GM23338 (cell line): ENCODE data around the gene ATP23. TPM values are rescaled to one million over a fixed set of nuclear protein-coding genes. Genes with fewer than 3 reads are reported as not detected.

Source experiments
- ATAC-seq: fragments of 200-7000 bp; cut with Tn5 transposase; 3 replicates; pipeline ENCODE4 v1.9.1; 2020
- DNase-seq: peaks from one replicate; pipeline ENCODE4 v3.0.0-alpha.2; 2015; ENCODE audit warnings: low spot score
- H2AFZ ChIP-seq: fragments of 200-600 bp; sonication (generic); 2 replicates; pipeline ENCODE4 v1.8.0; 2016; ENCODE audit warnings: antibody characterized with exemption, mild to moderate bottlenecking, moderate library complexity
- H3F3A ChIP-seq: fragments of 200-600 bp; sonication (generic); replicated peaks from 2 replicates; pipeline ENCODE4 v1.8.0; 2017; ENCODE audit warnings: antibody characterized with exemption, mixed run types, low read depth
- H3K27ac ChIP-seq: fragments of 200-600 bp; sonication (generic); 2 replicates; pipeline ENCODE4 v1.6.1; 2016; ENCODE audit warnings: low read depth
- H3K27me3 ChIP-seq: fragments of 200-600 bp; sonication (generic); 2 replicates; pipeline ENCODE4 v1.8.0; 2016; ENCODE audit warnings: mild to moderate bottlenecking, mixed run types, moderate library complexity; ENCODE audit not compliant: insufficient read depth
- H3K36me3 ChIP-seq: fragments of 200-600 bp; sonication (generic); 2 replicates; pipeline ENCODE4 v1.8.0; 2016; ENCODE audit warnings: mild to moderate bottlenecking; ENCODE audit not compliant: insufficient read depth
- H3K4me1 ChIP-seq: fragments of 200-600 bp; sonication (generic); 2 replicates; pipeline ENCODE4 v1.8.0; 2016; ENCODE audit warnings: mild to moderate bottlenecking, moderate library complexity; ENCODE audit not compliant: insufficient read depth
- H3K4me2 ChIP-seq: fragments of 200-600 bp; sonication (generic); 2 replicates; pipeline ENCODE4 v1.7.1; 2017; ENCODE audit warnings: mixed run types
- H3K4me3 ChIP-seq: fragments of 200-600 bp; sonication (generic); 2 replicates; pipeline ENCODE4 v1.6.1; 2016; ENCODE audit warnings: mixed run types
- H3K79me2 ChIP-seq: fragments of 200-600 bp; sonication (generic); replicated peaks from 2 replicates; pipeline ENCODE4 v1.8.0; 2017; ENCODE audit warnings: mild to moderate bottlenecking; ENCODE audit not compliant: insufficient read depth
- H3K9me2 ChIP-seq: fragments of 200-600 bp; sonication (generic); 2 replicates; pipeline ENCODE4 v1.8.0; 2017; ENCODE audit not compliant: insufficient read depth
- H4K20me1 ChIP-seq: fragments of 200-600 bp; sonication (generic); replicated peaks from 2 replicates; pipeline ENCODE4 v1.8.0; 2017; ENCODE audit warnings: mild to moderate bottlenecking; ENCODE audit not compliant: insufficient read depth
- H3K27ac Mint-ChIP-seq: 2 replicates; pipeline ENCODE4 v1.8.0; 2020; ENCODE audit warnings: inconsistent platforms, mild to moderate bottlenecking, moderate library complexity, mixed read lengths
- H3K27me3 Mint-ChIP-seq: 3 replicates; pipeline ENCODE4 v1.8.0; 2022; ENCODE audit warnings: low read depth, mild to moderate bottlenecking, moderate library complexity, mixed read lengths, inconsistent platforms; ENCODE audit not compliant: insufficient read depth, poor library complexity
- H3K36me3 Mint-ChIP-seq: 3 replicates; pipeline ENCODE4 v1.8.0; 2021; ENCODE audit warnings: low read depth, mild to moderate bottlenecking, inconsistent platforms, moderate library complexity, mixed read lengths
- H3K4me1 Mint-ChIP-seq: 3 replicates; pipeline ENCODE4 v1.8.0; 2020; ENCODE audit warnings: mild to moderate bottlenecking, inconsistent platforms, mixed read lengths
- H3K4me3 Mint-ChIP-seq: 3 replicates; pipeline ENCODE4 v1.8.0; 2021; ENCODE audit warnings: moderate library complexity, mild to moderate bottlenecking, inconsistent platforms, mixed read lengths
- H3K9me3 Mint-ChIP-seq: 3 replicates; pipeline ENCODE4 v1.8.0; 2020; ENCODE audit warnings: moderate library complexity, mild to moderate bottlenecking, inconsistent platforms, mixed read lengths
- CREB1 ChIP-seq: fragments of 250-450 bp; sonication (Bioruptor Pico); IDR thresholded peaks from 2 replicates; pipeline ENCODE4 v1.5.0; 2020; ENCODE audit warnings: low read depth, mild to moderate bottlenecking, moderate library complexity
- EZH2 ChIP-seq: fragments of 200-600 bp; sonication (generic); IDR thresholded peaks from one replicate; pipeline ENCODE4 v1.8.0; 2017; ENCODE audit warnings: antibody characterized with exemption, mild to moderate bottlenecking, low read depth; ENCODE audit not compliant: unreplicated experiment
- EZH2phosphoT487 ChIP-seq: fragments of 200-600 bp; sonication (generic); IDR thresholded peaks from one replicate; pipeline ENCODE4 v1.8.1; 2018; ENCODE audit warnings: antibody characterized with exemption; ENCODE audit not compliant: unreplicated experiment
- JUNB ChIP-seq: IDR thresholded peaks from one replicate; pipeline ENCODE4 v1.6.1; 2016; ENCODE audit warnings: antibody characterized with exemption; ENCODE audit not compliant: unreplicated experiment
- NANOG ChIP-seq: IDR thresholded peaks from 2 replicates; pipeline ENCODE4 v1.6.1; 2016; ENCODE audit warnings: antibody characterized with exemption, borderline replicate concordance
- POLR2AphosphoS5 ChIP-seq: IDR thresholded peaks from 2 replicates; pipeline ENCODE4 v1.6.1; 2016; ENCODE audit warnings: antibody characterized with exemption, low read depth
- STAT1 ChIP-seq: IDR thresholded peaks from one replicate; pipeline ENCODE4 v1.6.1; 2016; ENCODE audit warnings: antibody characterized with exemption; ENCODE audit not compliant: unreplicated experiment
- ZNF331 ChIP-seq: fragments of 250-450 bp; sonication (Bioruptor Pico); IDR thresholded peaks from 2 replicates; pipeline ENCODE4 v1.5.0; 2020; ENCODE audit warnings: low read depth, mild to moderate bottlenecking, moderate library complexity
- ZNF462 ChIP-seq: fragments of 250-450 bp; sonication (Bioruptor Pico); IDR thresholded peaks from 2 replicates; pipeline ENCODE4 v1.5.0; 2020; ENCODE audit warnings: mild to moderate bottlenecking, moderate library complexity
- polyA plus RNA-seq: library from polyadenylated mRNA; unstranded; fragments of >200 nt; fragmentation: Nextera tagmentation; extraction: Ambion mirVana; gene quantifications from 2 replicates; pipeline ENCODE4 v1.2.1, GENCODE V29; 2016
- total RNA-seq: library from RNA; depleted of rRNA; stranded (reverse); fragments of >200 nt; shearing (Covaris generic); gene quantifications from 2 replicates; pipeline ENCODE4 v1.2.3, GENCODE V29; 2014
- TF ChIP-seq, protein P1 (sequence below), 2 experiments: fragments of 200-600 bp in 1 of 2; sonication (generic) in 1 of 2; conservative IDR thresholded peaks; 2 replicates each; pipeline versions ENCODE4 v1.5.1 to v1.6.1; 2016 to 2017; ENCODE audit warnings: antibody characterized with exemption in 2 of 2, low read depth in 2 of 2, mild to moderate bottlenecking in 2 of 2, moderate library complexity in 1 of 2
- TF ChIP-seq, protein P2 (sequence below): IDR thresholded peaks from 2 replicates; pipeline ENCODE4 v1.6.1; 2016; ENCODE audit warnings: antibody characterized with exemption

ATP23 gene
- total and polyA plus RNA-seq, 2 experiments from 2014 or later: 14.7 to 21.0 TPM

DNA sequence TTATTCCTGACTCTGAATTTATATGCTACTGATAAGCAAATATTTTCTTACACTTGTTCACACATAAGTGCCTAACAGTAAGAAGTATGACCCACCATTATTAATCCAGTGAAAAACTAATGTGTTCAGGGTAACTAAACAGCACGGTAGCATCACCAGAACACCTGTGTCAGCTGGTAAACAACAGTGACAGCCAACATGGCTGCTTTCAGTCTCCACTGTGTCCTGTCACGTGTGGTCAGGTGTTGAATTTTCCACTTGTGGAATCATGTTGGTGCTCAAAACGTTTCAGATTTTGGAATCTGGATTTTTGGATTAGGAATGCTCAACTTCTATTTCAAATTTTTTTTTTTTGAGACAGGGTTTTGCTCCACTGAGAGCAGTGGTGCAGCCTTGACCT, 14.3 kb upstream of the ATP23 start (continued):
- TF ChIP-seq, protein P1, sequence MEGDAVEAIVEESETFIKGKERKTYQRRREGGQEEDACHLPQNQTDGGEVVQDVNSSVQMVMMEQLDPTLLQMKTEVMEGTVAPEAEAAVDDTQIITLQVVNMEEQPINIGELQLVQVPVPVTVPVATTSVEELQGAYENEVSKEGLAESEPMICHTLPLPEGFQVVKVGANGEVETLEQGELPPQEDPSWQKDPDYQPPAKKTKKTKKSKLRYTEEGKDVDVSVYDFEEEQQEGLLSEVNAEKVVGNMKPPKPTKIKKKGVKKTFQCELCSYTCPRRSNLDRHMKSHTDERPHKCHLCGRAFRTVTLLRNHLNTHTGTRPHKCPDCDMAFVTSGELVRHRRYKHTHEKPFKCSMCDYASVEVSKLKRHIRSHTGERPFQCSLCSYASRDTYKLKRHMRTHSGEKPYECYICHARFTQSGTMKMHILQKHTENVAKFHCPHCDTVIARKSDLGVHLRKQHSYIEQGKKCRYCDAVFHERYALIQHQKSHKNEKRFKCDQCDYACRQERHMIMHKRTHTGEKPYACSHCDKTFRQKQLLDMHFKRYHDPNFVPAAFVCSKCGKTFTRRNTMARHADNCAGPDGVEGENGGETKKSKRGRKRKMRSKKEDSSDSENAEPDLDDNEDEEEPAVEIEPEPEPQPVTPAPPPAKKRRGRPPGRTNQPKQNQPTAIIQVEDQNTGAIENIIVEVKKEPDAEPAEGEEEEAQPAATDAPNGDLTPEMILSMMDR (conservative IDR thresholded peaks at IDR 0.05; ENCODE audit: low read depth in 2 of 2): no peak
- TF ChIP-seq JUNB (no peak), NANOG (no peak)
- TF ChIP-seq, protein P2, sequence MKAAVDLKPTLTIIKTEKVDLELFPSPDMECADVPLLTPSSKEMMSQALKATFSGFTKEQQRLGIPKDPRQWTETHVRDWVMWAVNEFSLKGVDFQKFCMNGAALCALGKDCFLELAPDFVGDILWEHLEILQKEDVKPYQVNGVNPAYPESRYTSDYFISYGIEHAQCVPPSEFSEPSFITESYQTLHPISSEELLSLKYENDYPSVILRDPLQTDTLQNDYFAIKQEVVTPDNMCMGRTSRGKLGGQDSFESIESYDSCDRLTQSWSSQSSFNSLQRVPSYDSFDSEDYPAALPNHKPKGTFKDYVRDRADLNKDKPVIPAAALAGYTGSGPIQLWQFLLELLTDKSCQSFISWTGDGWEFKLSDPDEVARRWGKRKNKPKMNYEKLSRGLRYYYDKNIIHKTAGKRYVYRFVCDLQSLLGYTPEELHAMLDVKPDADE: no peak

- Histone ChIP-seq H3K4me1 (no peaks in the 10 kb centered on the region), H4K20me1 (no peaks in the 10 kb centered on the region), H3K9me2 (peaks cover 3% of the 10 kb centered on the region; the same call in 1 of the 2 replicates), H3K4me3 (no peak overlapping the region), H3K36me3 (no peaks in the 10 kb centered on the region), H3F3A (no peaks in the 10 kb centered on the region), H3K27ac (no peak overlapping the region), H3K4me2 (no peak overlapping the region), H2AFZ (no peak overlapping the region), H3K27me3 (0 out of 2 replicates have a peak, but pooled peaks cover 2% of the 10 kb centered on the region), H3K79me2 (no peaks in the 10 kb centered on the region)
- Mint-ChIP-seq H3K9me3 (no peaks in the 10 kb centered on the region), H3K4me3 (no peak overlapping the region), H3K36me3 (no peaks in the 10 kb centered on the region), H3K27ac (no peak overlapping the region), H3K27me3 (no peaks in the 10 kb centered on the region), H3K4me1 (no peaks in the 10 kb centered on the region)
- ATAC-seq (no peak), DNase-seq (no peak)
- TF ChIP-seq JUNB: no peak
- no peak for TF ChIP-seq ZNF462
- no peak for TF ChIP-seq CREB1 (CRISPR knock-in tag)
- no peak for TF ChIP-seq NANOG
- TF ChIP-seq, protein P1 (conservative IDR thresholded peaks at IDR 0.05; ENCODE audit: low read depth in 2 of 2): no peak
- TF ChIP-seq ZNF331: no peak
- no peak for TF ChIP-seq STAT1
- no peak for TF ChIP-seq EZH2phosphoT487
- TF ChIP-seq, protein P2: no peak
- TF ChIP-seq POLR2AphosphoS5: no peak
- no peak for TF ChIP-seq EZH2
These were observed 12.1 kb upstream of the ATP23 start for GRCh38 chr12:57929092-57929830.
